GM23248 (cell line): ENCODE measurements around the gene REEP5.

Source experiments
- EZH2 ChIP-seq: fragments of 200-600 bp; sonication (generic); IDR thresholded peaks from 2 replicates; pipeline ENCODE4 v1.6.1; 2018; ENCODE audit warnings: antibody characterized with exemption, mild to moderate bottlenecking; ENCODE audit not compliant: insufficient read depth, poor library complexity, severe bottlenecking
- EZH2phosphoT487 ChIP-seq: fragments of 200-600 bp; sonication (generic); IDR thresholded peaks from 2 replicates; pipeline ENCODE4 v1.6.1; 2018; ENCODE audit warnings: antibody characterized with exemption, moderate library complexity, mild to moderate bottlenecking, low read depth; ENCODE audit not compliant: insufficient read depth

GRCh38 chr5:112935675-112936074 lies 13.6 kb upstream of the REEP5 start:
- no peak for TF ChIP-seq EZH2
- no peak for TF ChIP-seq EZH2phosphoT487
